Endothelial cell of umbilical vein (primary cell): ENCODE data around the gene AK8. TPM values are rescaled to one million over a fixed set of nuclear protein-coding genes. Genes with fewer than 3 reads are reported as not detected.

Source experiments
- BruUV-seq: library from RNA; stranded (reverse); fragments of 400-500 nt; replicated peaks from 2 replicates; lab custom pipeline; 2021; lab: Mats Ljungman, UMichigan
- CTCF ChIA-PET: fragments of 300-600, 350-600 bp; sonication (Branson Sonifier 250); formaldehyde crosslinking; loops from one replicate; lab custom pipeline; 2021; ENCODE audit warnings: antibody characterized with exemption, inconsistent platforms; lab: Charles Lee
- POLR2A ChIA-PET: fragments of 300-600, 350-600 bp; sonication (Branson Sonifier 250); formaldehyde crosslinking; loops from one replicate; lab custom pipeline; 2021; ENCODE audit warnings: antibody characterized with exemption, inconsistent platforms; lab: Charles Lee
- DNase-seq: peaks from one replicate; pipeline ENCODE4 v3.0.0-alpha.2; 2011; ENCODE audit warnings: low read depth, low spot score
- FAIRE-seq: peaks from 2 replicates; lab custom pipeline; 2011; peaks lifted over from hg19 to GRCh38; lab: Jason Lieb, UNC
- H2AFZ ChIP-seq: 2 replicates; pipeline ENCODE4 v1.6.0; 2012; ENCODE audit warnings: low read depth, low read length, control low read depth, inconsistent platforms
- H3K27ac ChIP-seq: 2 replicates; pipeline ENCODE4 v1.5.1; 2011; ENCODE audit warnings: low read depth, mild to moderate bottlenecking, control low read depth, low read length, moderate library complexity; ENCODE audit not compliant: insufficient read depth
- H3K27me3 ChIP-seq, 2 experiments: 2 replicates each; pipeline versions ENCODE4 v1.6.0 to v1.6.1; 2011; ENCODE audit warnings: low read length in 2 of 2, mixed read lengths in 1 of 2; ENCODE audit not compliant: control insufficient read depth in 2 of 2, insufficient read depth in 2 of 2
- H3K36me3 ChIP-seq, 2 experiments: 2 replicates in 1 of 2; 3 replicates in 1 of 2; pipeline ENCODE4 v1.5.1; 2011; ENCODE audit warnings: low read length in 2 of 2, mild to moderate bottlenecking in 1 of 2, moderate library complexity in 1 of 2; ENCODE audit not compliant: control insufficient read depth in 2 of 2, insufficient read depth in 2 of 2; ENCODE audit errors: extremely low read depth in 1 of 2
- H3K4me1 ChIP-seq: 3 replicates; pipeline ENCODE4 v1.5.1; 2011; ENCODE audit warnings: mild to moderate bottlenecking, low read length; ENCODE audit not compliant: control insufficient read depth, insufficient read depth; ENCODE audit errors: extremely low read depth
- H3K4me2 ChIP-seq: 2 replicates; pipeline ENCODE4 v1.6.1; 2011; ENCODE audit warnings: low read length, control low read depth, mixed read lengths; ENCODE audit not compliant: insufficient read depth
- H3K4me3 ChIP-seq, 3 experiments: fragments of 200-600 bp in 1 of 3; sonication (generic), shearing (Covaris generic) in 1 of 3; replicated peaks in 1 of 3; 2 replicates each; pipeline ENCODE4 v1.5.1; 2011 to 2016; ENCODE audit warnings: control low read depth in 3 of 3, low read length in 3 of 3, mild to moderate bottlenecking in 2 of 3, inconsistent platforms in 1 of 3, low read depth in 1 of 3, moderate library complexity in 1 of 3; ENCODE audit not compliant: insufficient read depth in 1 of 3
- H3K79me2 ChIP-seq: 2 replicates; pipeline ENCODE4 v1.6.0; 2012; ENCODE audit warnings: low read length, inconsistent platforms; ENCODE audit not compliant: control insufficient read depth, insufficient read depth
- H3K9ac ChIP-seq: replicated peaks from 2 replicates; pipeline ENCODE3; 2011; ENCODE audit warnings: low read length, control low read depth; ENCODE audit not compliant: insufficient read depth; ENCODE audit errors: extremely low read depth
- H3K9me1 ChIP-seq: replicated peaks from 3 replicates; pipeline ENCODE4 v1.6.0; 2011; ENCODE audit warnings: mild to moderate bottlenecking, low read length; ENCODE audit not compliant: control insufficient read depth, insufficient read depth; ENCODE audit errors: extremely low read depth
- H3K9me3 ChIP-seq: replicated peaks from 2 replicates; pipeline ENCODE4 v1.5.1; 2012; ENCODE audit warnings: low read length, inconsistent platforms; ENCODE audit not compliant: control insufficient read depth, insufficient read depth
- H4K20me1 ChIP-seq: replicated peaks from 2 replicates; pipeline ENCODE3; 2011; ENCODE audit warnings: mild to moderate bottlenecking, low read length; ENCODE audit not compliant: control insufficient read depth, insufficient read depth; ENCODE audit errors: extremely low read depth
- CTCF ChIP-seq, 2 donors: IDR thresholded peaks; 1 replicate in 1 of 2; 2 replicates in 1 of 2; pipeline ENCODE4 v1.5.1; 2011; ENCODE audit warnings: low read length in 2 of 2, mild to moderate bottlenecking in 2 of 2, moderate library complexity in 2 of 2, control low read depth in 1 of 2, inconsistent platforms in 1 of 2, low read depth in 1 of 2; ENCODE audit not compliant: insufficient read depth in 1 of 2; ENCODE audit errors: extremely low read depth in 1 of 2
- EZH2 ChIP-seq: IDR thresholded peaks from 2 replicates; pipeline ENCODE4 v1.6.1; 2012; ENCODE audit warnings: borderline replicate concordance, low read depth, mild to moderate bottlenecking, moderate library complexity, low read length, inconsistent platforms; ENCODE audit not compliant: severe bottlenecking
- FOS ChIP-seq: IDR thresholded peaks from 2 replicates; pipeline ENCODE4 v1.6.1; 2011; ENCODE audit warnings: mild to moderate bottlenecking, low read length, moderate library complexity, borderline replicate concordance; ENCODE audit not compliant: insufficient read depth
- GATA2 ChIP-seq: IDR thresholded peaks from 2 replicates; pipeline ENCODE4 v1.7.0; 2011; ENCODE audit warnings: low read depth, mild to moderate bottlenecking, moderate library complexity, mixed read lengths, low read length; ENCODE audit not compliant: insufficient read length, insufficient read depth
- JUN ChIP-seq: IDR thresholded peaks from 2 replicates; pipeline ENCODE4 v1.6.1; 2011; ENCODE audit warnings: borderline replicate concordance, low read depth; ENCODE audit not compliant: insufficient read length, insufficient read depth
- MAX ChIP-seq: IDR thresholded peaks from 2 replicates; pipeline ENCODE4 v1.6.1; 2011; ENCODE audit not compliant: insufficient read depth, insufficient read length
- MYC ChIP-seq: IDR thresholded peaks from one replicate; pipeline ENCODE4 v1.6.1; 2011; ENCODE audit warnings: mild to moderate bottlenecking, low read depth, low read length
- POLR2A ChIP-seq: IDR thresholded peaks from 2 replicates; pipeline ENCODE4 v1.6.1; 2012; ENCODE audit warnings: low read depth, mild to moderate bottlenecking, control low read depth, low read length
- POLR2AphosphoS5 ChIP-seq: IDR thresholded peaks from 2 replicates; pipeline ENCODE4 v1.6.1; 2012; ENCODE audit warnings: low read depth, mild to moderate bottlenecking, control low read depth, low read length, moderate library complexity; ENCODE audit not compliant: insufficient read depth
- dilution Hi-C: fragments of 300-500 bp; cut with MboI; formaldehyde crosslinking; loops from one replicate; pipeline ENCODE4 v1.15.0; 2019; ENCODE audit warnings: low sequenced_read_pairs; ENCODE audit not compliant: extremely low pct_ligation_motif_present
- intact Hi-C: fragments of 100-400 bp; cut with micrococcal nuclease; formaldehyde crosslinking; loops from one replicate; pipeline ENCODE4 v1.10.0; 2022
- polyA plus RNA-seq, 4 experiments: library from polyadenylated mRNA; depleted of rRNA in 3 of 4; stranded (reverse) in 3 of 4; unstranded in 1 of 4; fragments of >200 nt; gene quantifications; 2 replicates each; pipeline versions ENCODE4 v1.2.1 to v1.2.3, GENCODE V29; 2011 to 2012; ENCODE audit warnings: missing spikeins in 1 of 4
- total RNA-seq: library from RNA; stranded (reverse); gene quantifications from 2 replicates; pipeline ENCODE4 v1.2.3, GENCODE V29; 2021

AK8 gene
- total and polyA plus RNA-seq, 2 donors (not counting 3 experiments of a cell fraction or from before 2014, with no cell fraction given) = 0.06 TPM; not detected in 1

GRCh38 chr9:132702254-132702653 lies 175.8 kb downstream of the AK8 start:
- H3K36me3 ChIP-seq = no peaks in the 10 kb centered on the region
- no peak overlapping the region for H3K27ac ChIP-seq
- no peaks in the 10 kb centered on the region for H4K20me1 ChIP-seq
- no peak overlapping the region for H2AFZ ChIP-seq
- no peak overlapping the region for H3K4me3 ChIP-seq
- ChIA-PET POLR2A (no interaction called here), CTCF (no interaction called here)
- H3K9ac ChIP-seq = no peak overlapping the region
- no peak overlapping the region for H3K4me2 ChIP-seq
- no peaks in the 10 kb centered on the region for H3K79me2 ChIP-seq
- no TSS peak for BruUV-seq
- dilution Hi-C loops = no loop called here
- no peak for FAIRE-seq
- no peaks in the 10 kb centered on the region for H3K9me1 ChIP-seq
- no peaks in the 10 kb centered on the region for H3K27me3 ChIP-seq
- no peak for DNase-seq
- intact Hi-C loops = no loop called here
- TF ChIP-seq MAX (no peak), POLR2A (no peak), GATA2 (no peak), CTCF (IDR thresholded peaks at IDR 0.05; ENCODE audit: extremely low read depth in 1 of 2, insufficient read depth in 1 of 2, low read depth in 1 of 2, low read length in 2 of 2) (no peak), POLR2AphosphoS5 (no peak), JUN (no peak), FOS (no peak), MYC (no peak), EZH2 (no peak)
- no peaks in the 10 kb centered on the region for H3K4me1 ChIP-seq
- no peaks in the 10 kb centered on the region for H3K9me3 ChIP-seq
